WTC11 (cell line): ENCODE results near the gene AGPAT3.

ENCODE experiments used
- CTCF ChIP-seq: fragments of 200-600 bp; IDR thresholded peaks from 2 replicates; pipeline ENCODE4 v1.8.0; 2022; ENCODE audit warnings: antibody characterized with exemption
- SP1 ChIP-seq: sonication (generic); formaldehyde crosslinking; conservative IDR thresholded peaks from 2 replicates; pipeline ENCODE4 v1.8.1; 2022; ENCODE audit warnings: missing genetic modification reagents
- USF2 ChIP-seq: sonication (generic); formaldehyde crosslinking; IDR thresholded peaks from 2 replicates; pipeline ENCODE4 v1.8.1; 2023; ENCODE audit warnings: mild to moderate bottlenecking, missing genetic modification reagents, moderate library complexity
- ZNF423 ChIP-seq: fragments of 250-450 bp; sonication (Bioruptor Pico); IDR thresholded peaks from 2 replicates; pipeline ENCODE4 v2.1.2; 2022; ENCODE audit warnings: mild to moderate bottlenecking, moderate library complexity
- ZSCAN18 ChIP-seq: fragments of 250-450 bp; sonication (Bioruptor Pico); IDR thresholded peaks from 2 replicates; pipeline ENCODE4 v2.1.2; 2022; ENCODE audit warnings: mild to moderate bottlenecking, moderate library complexity

GRCh38 chr21:43936247-43936967 is 71.4 kb downstream of the AGPAT3 start:
- TF ChIP-seq CTCF (no peak), ZNF423 (CRISPR knock-in tag) (no peak), USF2 (CRISPR knock-in tag) (no peak), SP1 (CRISPR knock-in tag) (no peak), ZSCAN18 (CRISPR knock-in tag) (no peak)
